IMR-90 (cell line): ENCODE measurements around the gene SCGB1C2. TPM values are rescaled to one million over a fixed set of nuclear protein-coding genes. Genes with fewer than 3 reads are reported as not detected.
"Not testable (repeated sequence)": the region's sequence is repeated elsewhere in the genome, so short reads cannot be mapped to it uniquely, and the experiment has no call there.

Source experiments
- ATAC-seq: fragments of 200-7000 bp; cut with Tn5 transposase; 2 replicates; pipeline ENCODE4 v1.9.1; 2020; ENCODE audit warnings: low read depth, mild to moderate bottlenecking, moderate library complexity
- Bru-seq: library from RNA; stranded (reverse); fragments of 400-500 nt; gene quantifications from one replicate; lab custom pipeline; 2021; lab: Mats Ljungman, UMichigan
- BruChase-seq, 2 experiments: library from RNA; stranded (reverse); fragments of 400-500 nt; gene quantifications; one replicate each; lab custom pipeline; 2021; lab: Mats Ljungman, UMichigan
- BruUV-seq: library from RNA; stranded (reverse); fragments of 400-500 nt; replicated peaks from 2 replicates; lab custom pipeline; 2021; lab: Mats Ljungman, UMichigan
- CTCF ChIA-PET: fragments of 300-600 bp; formaldehyde crosslinking; extraction: SDS; loops from one replicate; lab custom pipeline; 2021; ENCODE audit warnings: antibody characterized with exemption; lab: Yijun Ruan, JAX
- POLR2A ChIA-PET: fragments of 300-600 bp; sonication (Branson Sonifier 250); formaldehyde crosslinking; loops from one replicate; lab custom pipeline; 2022; ENCODE audit warnings: antibody characterized with exemption; ENCODE audit not compliant: unreplicated experiment; lab: Charles Lee
- DNase-seq: peaks from one replicate; pipeline ENCODE4 v3.0.0; 2013
- H2AFZ ChIP-seq: replicated peaks from 2 replicates; pipeline ENCODE3; 2013; ENCODE audit warnings: low read length, mild to moderate bottlenecking; ENCODE audit not compliant: poor library complexity
- H2AK5ac ChIP-seq: 2 replicates; pipeline ENCODE4 v1.6.1; 2013; ENCODE audit warnings: low read depth, low read length, inconsistent platforms
- H2AK9ac ChIP-seq: replicated peaks from 2 replicates; pipeline ENCODE3; 2013; ENCODE audit warnings: mild to moderate bottlenecking, low read depth, low read length, moderate library complexity; ENCODE audit not compliant: poor library complexity
- H2BK120ac ChIP-seq: 2 replicates; pipeline ENCODE4 v1.6.1; 2013; ENCODE audit warnings: low read depth, low read length, inconsistent platforms
- H2BK15ac ChIP-seq: 3 replicates; pipeline ENCODE4 v1.6.1; 2013; ENCODE audit warnings: low read depth, low read length, inconsistent platforms
- H2BK20ac ChIP-seq: 2 replicates; pipeline ENCODE4 v1.6.1; 2013; ENCODE audit warnings: low read depth, mild to moderate bottlenecking, inconsistent platforms, low read length, moderate library complexity
- H2BK5ac ChIP-seq: 2 replicates; pipeline ENCODE4 v1.6.1; 2013; ENCODE audit warnings: mild to moderate bottlenecking, low read depth, low read length, inconsistent platforms; ENCODE audit not compliant: poor library complexity, severe bottlenecking
- H3K14ac ChIP-seq: replicated peaks from 2 replicates; pipeline ENCODE4 v1.6.1; 2013; ENCODE audit warnings: low read depth, low read length, inconsistent platforms
- H3K18ac ChIP-seq: 2 replicates; pipeline ENCODE4 v1.6.1; 2013; ENCODE audit warnings: low read depth, low read length, control low read depth
- H3K23ac ChIP-seq: 2 replicates; pipeline ENCODE4 v1.6.1; 2013; ENCODE audit warnings: low read depth, low read length, inconsistent platforms
- H3K27ac ChIP-seq: 2 replicates; pipeline ENCODE4 v1.5.1; 2013; ENCODE audit warnings: mild to moderate bottlenecking, control low read depth, low read length; ENCODE audit not compliant: insufficient read depth
- H3K27me3 ChIP-seq: 2 replicates; pipeline ENCODE4 v1.6.1; 2013; ENCODE audit warnings: low read length; ENCODE audit not compliant: control insufficient read depth, insufficient read depth
- H3K36me3 ChIP-seq: 2 replicates; pipeline ENCODE4 v1.6.1; 2013; ENCODE audit warnings: low read length, mixed read lengths; ENCODE audit not compliant: control insufficient read depth, insufficient read depth
- H3K4ac ChIP-seq: 2 replicates; pipeline ENCODE4 v1.6.1; 2013; ENCODE audit warnings: low read depth, low read length, inconsistent platforms
- H3K4me1 ChIP-seq: 2 replicates; pipeline ENCODE4 v1.6.1; 2013; ENCODE audit warnings: low read length, mixed read lengths; ENCODE audit not compliant: control insufficient read depth, insufficient read depth
- H3K4me2 ChIP-seq: 2 replicates; pipeline ENCODE4 v1.6.1; 2013; ENCODE audit warnings: low read depth, mild to moderate bottlenecking, control low read depth, low read length, moderate library complexity
- H3K4me3 ChIP-seq: 2 replicates; pipeline ENCODE4 v1.5.1; 2013; ENCODE audit warnings: low read depth, mild to moderate bottlenecking, control low read depth, low read length, moderate library complexity; ENCODE audit not compliant: insufficient read depth
- H3K56ac ChIP-seq: 2 replicates; pipeline ENCODE4 v1.6.1; 2013; ENCODE audit warnings: low read length, inconsistent platforms; ENCODE audit not compliant: insufficient read depth; ENCODE audit errors: extremely low read depth
- H3K79me1 ChIP-seq, 2 experiments: 2 replicates each; pipeline ENCODE4 v1.6.1; 2013; ENCODE audit warnings: low read length in 2 of 2, inconsistent platforms in 1 of 2, low read depth in 1 of 2
- H3K9ac ChIP-seq: 2 replicates; pipeline ENCODE4 v1.6.1; 2013; ENCODE audit warnings: low read depth, low read length, control low read depth
- H3K9me1 ChIP-seq: 2 replicates; pipeline ENCODE4 v1.6.1; 2013; ENCODE audit warnings: low read length, inconsistent platforms; ENCODE audit not compliant: insufficient read depth
- H3K9me3 ChIP-seq: 2 replicates; pipeline ENCODE4 v1.6.1; 2013; ENCODE audit warnings: low read length; ENCODE audit not compliant: control insufficient read depth, insufficient read depth
- H4K20me1 ChIP-seq: 2 replicates; pipeline ENCODE4 v1.6.1; 2013; ENCODE audit warnings: low read length, inconsistent platforms; ENCODE audit not compliant: insufficient read depth
- H4K5ac ChIP-seq: 2 replicates; pipeline ENCODE4 v1.6.1; 2013; ENCODE audit warnings: mild to moderate bottlenecking, low read depth, low read length, control low read depth
- H4K8ac ChIP-seq, 2 experiments: 2 replicates each; pipeline ENCODE4 v1.6.1; 2013; ENCODE audit warnings: low read depth in 2 of 2, low read length in 2 of 2, control low read depth in 1 of 2, inconsistent platforms in 1 of 2
- H4K91ac ChIP-seq: 2 replicates; pipeline ENCODE4 v1.6.1; 2013; ENCODE audit warnings: low read depth, low read length, inconsistent platforms; ENCODE audit not compliant: insufficient read depth
- WGBS, 2 experiments: methylation state at CpG; one replicate each; pipeline versions ENCODE4 v1.1.5 to v1.1.7; 2013; ENCODE audit warnings: missing lambda C conversion rate in 2 of 2; ENCODE audit not compliant: insufficient read length in 1 of 2; ENCODE audit errors: extremely low coverage in 2 of 2; 5-methylcytosine and 5-hydroxymethylcytosine counted together
- dilution Hi-C: fragments of 300-500 bp; cut with HindIII; formaldehyde crosslinking; loops from one replicate; pipeline ENCODE4 v1.14.3; 2018; ENCODE audit warnings: low sequenced_read_pairs; ENCODE audit not compliant: unreplicated experiment
- in situ Hi-C: fragments of 300-500 bp; cut with MboI; formaldehyde crosslinking; loops from 3 replicates; pipeline ENCODE4 v1.14.3; 2019; ENCODE audit warnings: low sequenced_read_pairs, inconsistent platforms, mixed read lengths
- intact Hi-C: fragments of 100-400 bp; cut with micrococcal nuclease; formaldehyde crosslinking; loops from 2 replicates; pipeline ENCODE4 v1.10.0; 2022
- long read RNA-seq: library from polyadenylated mRNA; unstranded; transcript quantifications from one replicate; pipeline ENCODE4 v2.0.0, GENCODE V29; 2021; ENCODE audit not compliant: unreplicated experiment
- polyA plus RNA-seq, 3 experiments: library from polyadenylated mRNA; depleted of rRNA; stranded (reverse); fragments of >200 nt; gene quantifications; 2 replicates each; pipeline ENCODE4 v1.2.3, GENCODE V29; 2012; ENCODE audit warnings: low replicate concordance in 1 of 3
- total RNA-seq: library from RNA; depleted of rRNA; stranded (reverse); fragments of >200 nt; gene quantifications from 2 replicates; pipeline ENCODE4 v1.2.3, GENCODE V29; 2012; rRNA removed

SCGB1C2 gene
- not detected in 2 replicates for total RNA-seq
- polyA plus RNA-seq (2012; rRNA removed): not detected in 2 replicates
- not detected in 2 replicates for polyA plus RNA-seq (2012; cell fraction: cytosol; rRNA removed)
- not detected in 2 replicates for polyA plus RNA-seq (2012; cell fraction: nucleus; rRNA removed; ENCODE audit: low replicate concordance)
- not detected for Bru-seq, nascent RNA
- BruChase-seq, experiment 1, labeled RNA remaining after a 6-hour chase: not detected
- BruChase-seq, experiment 2, labeled RNA remaining after a 2-hour chase: not detected
- long read RNA-seq: 0 reads

- H4K8ac ChIP-seq, H3K4me2 ChIP-seq, H3K14ac ChIP-seq, H3K4me3 ChIP-seq, dilution Hi-C loops, H3K18ac ChIP-seq, H3K36me3 ChIP-seq, H4K91ac ChIP-seq, POLR2A ChIA-PET, in situ Hi-C loops, H3K27me3 ChIP-seq, H2AK9ac ChIP-seq, H3K9ac ChIP-seq, H3K4me1 ChIP-seq, H4K20me1 ChIP-seq, ATAC-seq, H2BK5ac ChIP-seq, H2AK5ac ChIP-seq, intact Hi-C loops, H3K9me1 ChIP-seq, H3K4ac ChIP-seq, H2BK120ac ChIP-seq, H3K23ac ChIP-seq, BruUV-seq, H2BK15ac ChIP-seq, H3K27ac ChIP-seq, H4K5ac ChIP-seq, H3K9me3 ChIP-seq, DNase-seq, H3K79me1 ChIP-seq, H2AFZ ChIP-seq, H2BK20ac ChIP-seq, H3K56ac ChIP-seq, CTCF ChIA-PET: not testable (repeated sequence)
- WGBS, 2 experiments: no CpG with 5 or more reads among the region's 16 CpGs
Measured at GRCh38 chr17:137166-137807, at the start of gene SCGB1C2. SCGB1C2 (plus strand) TSS chr17:137569; CDS start chr17:137591, 22 bp downstream.

DNA sequence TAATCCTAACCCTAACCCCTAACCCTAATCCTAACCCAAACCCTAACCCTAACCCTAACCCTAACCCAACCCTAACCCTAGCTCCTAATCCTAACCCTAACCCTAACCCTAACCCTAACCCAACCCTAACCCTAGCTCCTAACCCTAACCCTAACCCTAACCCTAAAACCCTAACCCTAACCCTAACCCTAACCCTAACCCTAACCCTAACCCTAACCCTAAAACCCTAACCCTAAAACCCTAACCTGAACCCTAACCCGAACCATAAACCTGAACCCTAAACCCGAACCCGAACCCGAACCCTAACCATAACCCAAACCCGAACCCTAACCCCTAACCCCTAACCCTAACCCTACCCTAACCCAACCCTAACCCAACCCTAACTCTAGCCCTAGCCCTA lies 24.3 kb upstream of the SCGB1C2 start:
- BruUV-seq, POLR2A ChIA-PET, H2BK15ac ChIP-seq, H3K36me3 ChIP-seq, intact Hi-C loops, H2BK120ac ChIP-seq, H2BK20ac ChIP-seq, dilution Hi-C loops, H3K18ac ChIP-seq, H3K4me2 ChIP-seq, CTCF ChIA-PET, H3K4me1 ChIP-seq, H2AK9ac ChIP-seq, H3K9ac ChIP-seq, H3K56ac ChIP-seq, H3K27me3 ChIP-seq, H3K9me1 ChIP-seq, H4K91ac ChIP-seq, H4K20me1 ChIP-seq, DNase-seq, H3K9me3 ChIP-seq, in situ Hi-C loops, H3K14ac ChIP-seq, H3K27ac ChIP-seq, H4K5ac ChIP-seq, H4K8ac ChIP-seq, H3K79me1 ChIP-seq, H3K4me3 ChIP-seq, H2AK5ac ChIP-seq, H3K4ac ChIP-seq, ATAC-seq, H2AFZ ChIP-seq, H3K23ac ChIP-seq: not testable (repeated sequence)
- WGBS, 2 experiments: no CpG with 5 or more reads among the region's 5 CpGs
- peak overlapping the region; percentile 45 for H2BK5ac ChIP-seq
